Activated T-cell treated with anti-CD3 and anti-CD28 coated beads for 1 hour (primary cell): ENCODE measurements around the gene DGCR6L.
"Not testable (repeated sequence)": the region's sequence is repeated elsewhere in the genome, so short reads cannot be mapped to it uniquely, and the experiment has no call there.

Source experiments
- DNase-seq: peaks from one replicate; pipeline ENCODE4 v3.0.0-alpha.2; 2020; ENCODE audit warnings: low read depth

DGCR6L gene

DNA sequence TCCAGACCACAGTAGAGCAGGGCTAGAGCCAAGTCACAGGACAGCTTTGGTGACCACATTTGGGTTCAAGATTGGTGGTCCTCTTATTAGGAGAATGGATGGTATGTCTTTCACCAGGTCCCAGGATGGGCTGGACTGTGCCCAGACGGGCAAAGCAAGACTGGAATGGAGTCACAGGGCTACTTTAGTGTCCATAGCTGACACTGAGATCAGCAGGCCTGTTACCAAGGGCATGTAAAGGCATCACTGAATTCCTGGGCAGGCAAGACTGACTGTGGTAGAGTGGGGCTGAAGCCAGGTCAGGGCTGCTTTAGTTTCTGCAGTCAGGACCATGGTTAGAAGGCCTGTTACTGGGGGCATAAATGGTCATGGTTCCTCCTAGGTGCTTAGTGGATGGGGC, 6.1 kb upstream of the DGCR6L start:
- DNase-seq, result not testable (repeated sequence)

DNA sequence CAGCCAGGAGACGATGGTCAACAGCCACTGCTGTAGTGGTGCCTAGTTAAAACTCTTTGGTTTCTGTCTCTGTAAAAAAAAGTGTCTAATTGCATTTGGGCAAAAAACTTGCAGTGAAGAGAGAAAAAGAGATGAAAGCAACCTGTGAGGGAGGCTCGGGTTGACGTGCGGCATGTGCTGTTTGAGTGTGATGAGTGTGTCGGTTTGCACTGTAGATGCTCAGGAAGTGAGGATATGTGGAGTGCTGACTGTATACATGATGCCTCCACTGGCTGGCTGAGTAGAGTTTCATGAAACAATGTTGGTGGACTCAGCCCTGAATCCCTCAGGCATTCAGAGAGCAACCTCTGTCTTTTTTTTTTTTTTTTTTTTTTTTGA, 4.3 kb upstream of the DGCR6L start:
- no peak for DNase-seq

DNA sequence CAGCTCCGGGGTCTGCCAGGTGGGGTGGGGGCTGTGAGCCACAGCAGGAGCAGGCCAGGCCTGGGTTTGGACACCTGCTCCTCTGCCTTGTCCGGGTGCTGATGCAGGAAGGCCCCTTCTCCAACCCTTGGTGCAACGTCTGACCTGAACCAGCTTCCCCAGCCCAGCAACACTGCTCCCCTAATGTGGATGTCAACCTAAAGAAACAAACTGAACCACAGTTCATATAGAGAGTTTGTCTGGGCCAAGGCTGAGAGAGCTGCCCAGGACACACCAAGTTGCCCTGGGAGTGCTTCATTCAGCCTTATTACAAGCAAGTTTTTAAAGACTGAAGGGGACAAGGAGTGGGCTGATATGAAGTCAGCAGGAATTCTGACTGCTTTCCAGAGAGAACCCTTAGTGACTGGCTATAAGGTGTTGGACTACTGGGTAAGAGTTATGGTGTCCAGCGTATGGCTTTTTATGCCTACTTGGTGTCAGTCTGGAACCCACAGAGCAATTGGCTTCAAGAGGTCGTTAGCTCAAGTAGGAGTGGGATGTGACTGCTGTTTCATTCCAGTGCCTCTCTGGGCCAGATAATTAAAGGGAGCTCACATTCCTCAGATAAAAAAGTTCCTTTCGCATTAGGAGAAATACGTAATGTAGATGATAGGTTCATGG, 1.8 kb upstream of the DGCR6L start:
- not testable (repeated sequence) for DNase-seq

DNA sequence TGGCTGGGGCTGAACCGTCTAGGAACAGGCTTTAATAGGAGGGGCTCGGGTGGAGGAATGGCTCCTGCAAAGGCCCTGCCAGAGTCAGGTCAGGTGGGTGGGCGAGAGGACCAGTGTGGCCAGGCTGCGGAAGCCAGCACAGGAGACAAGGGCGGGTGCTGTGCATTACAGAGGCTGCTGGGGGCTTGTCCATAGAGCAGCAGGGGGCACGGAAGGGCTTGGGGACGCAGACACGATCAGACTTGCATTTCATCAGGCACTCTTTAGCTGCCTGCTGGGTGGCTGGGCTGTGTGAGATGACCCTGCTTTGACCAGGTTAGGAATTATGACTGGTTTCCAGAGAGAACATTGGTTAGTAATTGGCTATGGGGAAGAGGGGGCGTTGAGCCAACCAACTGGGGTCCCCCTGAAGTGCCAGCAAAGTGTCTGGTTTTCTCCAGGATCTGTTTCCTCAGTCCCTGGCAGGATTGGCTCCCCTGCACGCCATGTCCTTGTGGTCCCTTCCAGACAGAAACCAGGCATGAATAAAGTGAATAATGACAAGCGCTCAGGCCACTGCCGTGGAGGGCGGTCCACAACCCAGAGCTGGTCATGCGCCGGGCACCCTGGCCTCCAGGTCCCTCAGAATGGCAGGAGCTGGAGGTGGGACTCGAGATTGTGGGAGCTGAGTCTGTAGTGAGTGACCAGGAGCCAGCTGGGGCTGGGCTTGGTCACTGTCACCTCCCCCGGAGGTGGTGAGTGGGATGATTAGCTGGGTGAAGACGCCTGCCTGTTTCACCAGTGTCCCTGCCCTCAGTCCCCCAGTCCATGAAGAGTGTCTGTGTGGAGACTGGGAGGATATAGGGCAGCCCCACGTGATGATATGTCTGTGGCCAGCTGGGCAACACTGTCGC, 1.0 kb upstream of the DGCR6L start:
- DNase-seq, result not testable (repeated sequence)

GRCh38 chr22:20319041-20319744, 667 bp downstream of the DGCR6L start:
- DNase-seq, result no peak

- not testable (repeated sequence) for DNase-seq
Observed at GRCh38 chr22:20318043-20318688, 1.7 kb downstream of the DGCR6L start.

- DNase-seq, result not testable (repeated sequence)
Observed at GRCh38 chr22:20317402-20318042, 2.3 kb downstream of the DGCR6L start.

DNA sequence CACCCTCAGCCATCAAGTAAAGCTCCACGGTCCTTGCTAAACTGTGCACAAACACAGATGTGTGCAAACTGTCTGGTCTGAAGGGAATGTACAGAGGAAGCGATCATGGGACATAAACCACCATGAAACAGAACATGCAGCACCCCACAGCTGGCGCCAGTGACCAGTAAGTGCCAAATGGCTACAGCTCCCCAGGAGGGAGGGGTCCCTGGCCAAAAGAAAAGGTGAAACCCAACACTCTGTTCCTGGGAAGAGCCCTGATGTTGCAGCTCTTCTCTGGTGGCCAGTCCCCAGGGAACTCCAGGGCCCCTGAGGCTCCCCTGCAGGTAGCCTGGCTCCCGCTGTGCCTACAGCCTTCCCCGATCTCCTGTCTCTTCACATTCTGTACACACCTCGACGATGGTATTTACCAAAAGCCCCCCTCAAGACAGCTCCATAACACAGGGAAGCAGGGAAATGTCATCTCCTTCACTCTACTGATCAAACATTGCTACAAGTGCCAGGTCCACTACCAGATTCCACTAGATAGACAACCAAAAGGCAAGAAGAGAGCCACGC, 2.9 kb downstream of the DGCR6L start:
- no peak for DNase-seq

- no peak for DNase-seq
Observed at GRCh38 chr22:20316217-20316843, 3.5 kb downstream of the DGCR6L start.

GRCh38 chr22:20315337-20316216, 4.3 kb downstream of the DGCR6L start:
- no peak for DNase-seq

- not testable (repeated sequence) for DNase-seq
Observed at GRCh38 chr22:20314741-20315336, 5.0 kb downstream of the DGCR6L start.

DNA sequence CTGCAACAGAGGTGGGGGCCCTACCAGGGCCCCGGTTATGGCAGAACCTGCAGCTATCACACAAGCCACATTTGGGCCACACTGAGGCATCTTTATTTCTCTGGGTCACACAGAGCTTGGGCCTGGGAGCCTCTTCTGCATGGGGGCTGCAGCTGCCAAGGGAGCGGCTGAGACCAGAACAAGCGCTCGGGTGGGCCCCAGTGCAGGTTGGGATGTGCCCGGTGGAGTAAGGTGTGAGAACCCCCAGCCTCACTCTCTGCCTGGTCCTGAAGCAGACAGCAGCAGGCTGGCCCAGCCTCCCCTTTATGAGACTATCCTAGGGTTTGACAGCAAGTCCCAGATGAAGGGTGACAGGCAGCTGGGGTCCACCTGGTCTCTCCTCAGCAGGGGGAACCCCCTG, 5.7 kb downstream of the DGCR6L start:
- DNase-seq, result not testable (repeated sequence)

DNA sequence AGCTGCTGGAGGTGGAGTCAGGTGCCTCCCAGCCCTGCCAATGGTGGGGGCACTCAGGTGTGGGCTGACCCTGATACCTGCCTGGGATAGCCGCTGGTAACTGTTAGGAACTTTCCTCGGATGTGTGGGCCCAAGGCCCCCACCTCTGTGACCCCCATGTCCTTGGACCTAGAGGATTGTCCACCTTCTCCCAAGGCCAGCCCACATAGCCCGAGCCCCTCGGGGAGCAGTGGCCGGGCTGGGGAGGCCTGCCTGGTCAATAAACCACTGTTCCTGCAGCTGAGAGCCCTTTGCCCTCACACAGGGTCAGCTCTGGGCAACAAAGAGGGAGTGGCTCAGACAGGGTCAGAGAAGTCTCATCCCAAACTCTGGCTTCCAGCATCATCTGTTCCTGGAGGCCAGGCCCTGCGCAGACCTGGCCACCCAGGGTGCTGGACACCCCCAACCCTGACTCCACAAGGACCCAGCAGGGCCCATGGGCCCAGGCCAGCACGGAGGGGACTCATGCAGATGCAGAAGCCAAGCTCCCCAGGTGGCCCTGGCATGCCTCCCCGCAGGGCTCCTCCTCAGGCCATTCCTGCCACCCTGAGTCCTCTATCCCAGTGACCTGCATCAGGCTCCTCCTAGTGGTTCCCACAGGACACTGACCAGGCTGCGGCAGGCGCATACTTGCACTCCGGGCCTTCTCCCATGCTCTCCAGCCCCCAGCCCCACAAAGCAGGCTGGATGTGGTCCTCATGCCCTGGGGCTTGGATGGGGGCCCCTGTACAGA, 6.4 kb downstream of the DGCR6L start:
- not testable (repeated sequence) for DNase-seq

- DNase-seq, result no peak
Observed at GRCh38 chr22:20312396-20313191, 7.3 kb downstream of the DGCR6L start.

GRCh38 chr22:20311249-20312062, 8.4 kb downstream of the DGCR6L start:
- not testable (repeated sequence) for DNase-seq

- not testable (repeated sequence) for DNase-seq
Observed at GRCh38 chr22:20310773-20311172, 9.1 kb downstream of the DGCR6L start.

DNA sequence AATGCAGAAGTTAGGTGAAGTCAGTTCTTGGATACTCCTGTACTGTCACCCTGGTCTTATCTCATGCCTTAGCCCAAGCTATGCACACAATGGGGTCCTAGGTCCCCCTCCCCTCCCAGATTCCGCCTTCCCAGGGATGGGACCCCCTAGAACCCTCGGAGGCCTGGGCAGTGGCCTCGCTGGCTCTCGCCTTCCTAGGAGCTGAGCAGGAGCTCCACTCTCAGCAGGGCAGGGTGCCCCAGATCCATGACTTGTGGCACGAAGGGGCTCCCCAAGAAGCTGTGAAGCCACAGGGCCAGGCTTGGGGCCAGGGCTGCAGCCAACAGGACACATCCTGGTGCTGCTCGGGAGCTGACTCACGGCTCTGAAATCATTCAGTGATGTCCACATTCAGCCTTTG, 9.7 kb downstream of the DGCR6L start:
- not testable (repeated sequence) for DNase-seq
